C1 segment of cervical spinal cord (tissue), 14 donors: Measurements from ENCODE around the gene LAMTOR3.

ENCODE experiments used
- DNase-seq, 14 donors: peaks; one replicate each; lab custom pipeline; 2025; lab: John Stamatoyannopoulos, UW

The LAMTOR3 gene

GRCh38 chr4:99861120-99861905, 32.9 kb downstream of the LAMTOR3 start:
- no peak for DNase-seq

GRCh38 chr4:99860521-99860920, 33.7 kb downstream of the LAMTOR3 start:
- DNase-seq, result no peak

- DNase-seq, result no peak
These were observed 34.6 kb downstream of the LAMTOR3 start for GRCh38 chr4:99859618-99860017.

- no peak for DNase-seq
These were observed 36.9 kb downstream of the LAMTOR3 start for GRCh38 chr4:99857307-99857706.

- no peak for DNase-seq
These were observed 38.1 kb downstream of the LAMTOR3 start for GRCh38 chr4:99856166-99856565.

- no peak for DNase-seq
These were observed 38.5 kb downstream of the LAMTOR3 start for GRCh38 chr4:99855678-99856077.

GRCh38 chr4:99853999-99854398, 40.2 kb downstream of the LAMTOR3 start:
- DNase-seq, result no peak

GRCh38 chr4:99853190-99853589, 41.0 kb downstream of the LAMTOR3 start:
- no peak for DNase-seq

GRCh38 chr4:99852199-99852749, 42.0 kb downstream of the LAMTOR3 start:
- no peak for DNase-seq

GRCh38 chr4:99848591-99849001, 45.6 kb downstream of the LAMTOR3 start:
- DNase-seq, result no peak

- no peak for DNase-seq
These were observed 46.8 kb downstream of the LAMTOR3 start for GRCh38 chr4:99847362-99847976.

- no peak for DNase-seq
These were observed 47.3 kb downstream of the LAMTOR3 start for GRCh38 chr4:99846891-99847290.

- DNase-seq, result no peak
These were observed 48.3 kb downstream of the LAMTOR3 start for GRCh38 chr4:99845708-99846469.

GRCh38 chr4:99845179-99845578, 49.0 kb downstream of the LAMTOR3 start:
- no peak for DNase-seq

GRCh38 chr4:99844048-99844447, 50.2 kb downstream of the LAMTOR3 start:
- no peak for DNase-seq

GRCh38 chr4:99843413-99843812, 50.8 kb downstream of the LAMTOR3 start:
- no peak for DNase-seq

GRCh38 chr4:99841129-99841528, 53.1 kb downstream of the LAMTOR3 start:
- no peak for DNase-seq

GRCh38 chr4:99838927-99839326, 55.3 kb downstream of the LAMTOR3 start:
- no peak for DNase-seq

- no peak for DNase-seq
These were observed 58.3 kb downstream of the LAMTOR3 start for GRCh38 chr4:99835942-99836341.

GRCh38 chr4:99834569-99834968, 59.7 kb downstream of the LAMTOR3 start:
- DNase-seq, result no peak

- no peak for DNase-seq
These were observed 60.5 kb downstream of the LAMTOR3 start for GRCh38 chr4:99833756-99834155.

GRCh38 chr4:99832758-99833157, 61.5 kb downstream of the LAMTOR3 start:
- no peak for DNase-seq
